Karpas-422 (cell line): ENCODE results near the gene ATG4C. TPM values are rescaled to one million over a fixed set of nuclear protein-coding genes. Genes with fewer than 3 reads are reported as not detected.

ENCODE experiments used
- DNase-seq: peaks from one replicate; pipeline ENCODE4 v3.0.0-alpha.2; 2015
- H2AFZ ChIP-seq: fragments of 200-600 bp; sonication (generic); 2 replicates; pipeline ENCODE4 v1.6.1; 2014; ENCODE audit warnings: antibody characterized with exemption, low read length, mixed read lengths
- H3K27ac ChIP-seq: fragments of 200-600 bp; sonication (generic); 2 replicates; pipeline ENCODE4 v1.5.1; 2014; ENCODE audit warnings: mild to moderate bottlenecking, low read length, moderate library complexity
- H3K27me3 ChIP-seq: fragments of 200-600 bp; sonication (generic); 2 replicates; pipeline ENCODE4 v1.6.1; 2014; ENCODE audit warnings: low read length, mixed read lengths
- H3K36me3 ChIP-seq: fragments of 200-600 bp; sonication (generic); 2 replicates; pipeline ENCODE4 v1.6.1; 2014; ENCODE audit warnings: low read length, mixed read lengths; ENCODE audit not compliant: insufficient read depth
- H3K4me1 ChIP-seq: fragments of 200-600 bp; sonication (generic); 2 replicates; pipeline ENCODE4 v1.6.1; 2014; ENCODE audit warnings: mild to moderate bottlenecking, low read length, mixed read lengths
- H3K4me2 ChIP-seq: fragments of 200-600 bp; sonication (generic); 2 replicates; pipeline ENCODE4 v1.6.1; 2014; ENCODE audit warnings: low read length, low read depth, mild to moderate bottlenecking; ENCODE audit not compliant: poor library complexity, severe bottlenecking
- H3K4me3 ChIP-seq: fragments of 200-600 bp; sonication (generic); 2 replicates; pipeline ENCODE4 v1.5.1; 2014; ENCODE audit warnings: mild to moderate bottlenecking, antibody characterized with exemption, low read length, mixed read lengths
- H3K79me2 ChIP-seq: fragments of 200-600 bp; sonication (generic); 2 replicates; pipeline ENCODE4 v1.6.1; 2014; ENCODE audit warnings: mild to moderate bottlenecking, low read length, mixed read lengths
- H3K9ac ChIP-seq: fragments of 200-600 bp; sonication (generic); 2 replicates; pipeline ENCODE4 v1.6.0; 2014; ENCODE audit warnings: low read length
- H3K9me2 ChIP-seq: fragments of 200-600 bp; sonication (generic), shearing (Covaris generic); replicated peaks from 2 replicates; pipeline ENCODE4 v1.6.0; 2014; ENCODE audit warnings: mild to moderate bottlenecking, low read length, moderate library complexity; ENCODE audit not compliant: insufficient read depth
- H3K9me3 ChIP-seq: fragments of 300-700, 200-600 bp; sonication (generic); 2 replicates; pipeline ENCODE4 v1.6.1; 2014; ENCODE audit warnings: low read length, mixed read lengths
- H4K20me1 ChIP-seq: fragments of 200-600 bp; sonication (generic); 2 replicates; pipeline ENCODE4 v1.6.1; 2014; ENCODE audit warnings: mild to moderate bottlenecking, antibody characterized with exemption, low read length, low read depth; ENCODE audit not compliant: insufficient read depth
- total RNA-seq: library from RNA; depleted of rRNA; stranded (reverse); fragments of >200 nt; shearing (Covaris generic); gene quantifications from 2 replicates; pipeline ENCODE4 v1.2.3, GENCODE V29; 2014; ENCODE audit warnings: low replicate concordance; rRNA removed

Gene ATG4C
- total RNA-seq, 1 experiment from 2014 or later: 18.6 TPM

GRCh38 chr1:62906428-62906886 is 122.5 kb downstream of the ATG4C start:
- H4K20me1 ChIP-seq: no peaks in the 10 kb centered on the region
- H3K27me3 ChIP-seq: no peaks in the 10 kb centered on the region
- no peaks in the 10 kb centered on the region for H3K79me2 ChIP-seq
- peak; percentile 61 for DNase-seq
- no peak overlapping the region for H3K9ac ChIP-seq
- H2AFZ ChIP-seq: no peak overlapping the region
- no peak overlapping the region for H3K27ac ChIP-seq
- H3K4me3 ChIP-seq: no peak overlapping the region
- H3K9me3 ChIP-seq: no peaks in the 10 kb centered on the region
- no peaks in the 10 kb centered on the region for H3K9me2 ChIP-seq
- no peaks in the 10 kb centered on the region for H3K4me1 ChIP-seq
- no peak overlapping the region for H3K4me2 ChIP-seq
- H3K36me3 ChIP-seq: no peaks in the 10 kb centered on the region

GRCh38 chr1:62908168-62908695 is 124.3 kb downstream of the ATG4C start:
- no peak for DNase-seq
- Histone ChIP-seq H3K4me1 (no peaks in the 10 kb centered on the region), H3K9ac (no peak overlapping the region), H3K4me2 (no peak overlapping the region), H3K9me3 (no peaks in the 10 kb centered on the region), H3K27me3 (no peaks in the 10 kb centered on the region), H4K20me1 (no peaks in the 10 kb centered on the region), H3K36me3 (no peaks in the 10 kb centered on the region), H3K9me2 (no peaks in the 10 kb centered on the region), H2AFZ (no peak overlapping the region), H3K27ac (no peak overlapping the region), H3K4me3 (no peak overlapping the region), H3K79me2 (no peaks in the 10 kb centered on the region)

- Histone ChIP-seq H4K20me1 (no peaks in the 10 kb centered on the region), H3K79me2 (no peaks in the 10 kb centered on the region), H3K27me3 (no peaks in the 10 kb centered on the region), H3K36me3 (no peaks in the 10 kb centered on the region), H3K4me1 (no peaks in the 10 kb centered on the region), H3K4me3 (no peak overlapping the region), H2AFZ (no peak overlapping the region), H3K27ac (no peak overlapping the region), H3K4me2 (no peak overlapping the region), H3K9ac (no peak overlapping the region), H3K9me3 (no peaks in the 10 kb centered on the region), H3K9me2 (no peaks in the 10 kb centered on the region)
- DNase-seq: peak; percentile 62
Measured at GRCh38 chr1:62912028-62912638, 128.2 kb downstream of the ATG4C start.

Other genes starting within 250 kb of the ATG4C start
- not detected in 2 replicates for gene ANGPTL3, start 186.6 kb upstream of the ATG4C start, total RNA-seq
- gene DOCK7, start 95.7 kb upstream of the ATG4C start, total RNA-seq: 0.11 TPM in 1 of 2 replicates, not detected in the other